ENCODE data around the gene LRRK1.

Gene LRRK1

GRCh38 chr15:100903168-100903554 lies 16.0 kb upstream of the LRRK1 start:
- no peak overlapping the region for H3K4me3 ChIP-seq (ENCODE audit: low read length)
- no peak for DNase-seq (ENCODE audit: low read depth, low spot score)

- H3K4me3 ChIP-seq (ENCODE audit: low read length) = no peak overlapping the region
- DNase-seq (ENCODE audit: low read depth, low spot score) = no peak
These were observed 13.3 kb upstream of the LRRK1 start for GRCh38 chr15:100905850-100906249.

GRCh38 chr15:100908466-100908865 lies 10.7 kb upstream of the LRRK1 start:
- no peak overlapping the region for H3K4me3 ChIP-seq (ENCODE audit: low read length)
- DNase-seq (ENCODE audit: low read depth, low spot score) = no peak

DNA sequence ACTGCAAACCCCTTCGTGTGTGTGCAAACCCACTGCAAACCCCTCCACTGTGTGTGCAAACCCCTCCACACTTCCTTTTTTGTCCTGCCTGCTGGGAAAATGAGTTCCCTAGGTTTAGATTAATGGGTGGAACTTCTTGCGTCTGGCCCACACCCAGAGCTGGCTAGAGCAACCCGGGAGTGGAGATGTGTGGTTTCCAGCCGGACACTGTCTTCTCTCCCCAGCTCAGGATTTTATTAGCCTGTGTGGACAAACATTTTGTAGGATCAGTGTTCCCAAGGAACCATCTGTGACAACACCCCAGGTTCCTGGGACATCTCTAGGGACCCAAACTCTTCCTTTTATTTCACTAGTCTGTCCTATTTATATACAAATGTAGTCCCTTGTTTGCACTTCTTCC lies 9.6 kb upstream of the LRRK1 start:
- no peak overlapping the region for H3K4me3 ChIP-seq (ENCODE audit: low read length)
- no peak for DNase-seq (ENCODE audit: low read depth, low spot score)

DNA sequence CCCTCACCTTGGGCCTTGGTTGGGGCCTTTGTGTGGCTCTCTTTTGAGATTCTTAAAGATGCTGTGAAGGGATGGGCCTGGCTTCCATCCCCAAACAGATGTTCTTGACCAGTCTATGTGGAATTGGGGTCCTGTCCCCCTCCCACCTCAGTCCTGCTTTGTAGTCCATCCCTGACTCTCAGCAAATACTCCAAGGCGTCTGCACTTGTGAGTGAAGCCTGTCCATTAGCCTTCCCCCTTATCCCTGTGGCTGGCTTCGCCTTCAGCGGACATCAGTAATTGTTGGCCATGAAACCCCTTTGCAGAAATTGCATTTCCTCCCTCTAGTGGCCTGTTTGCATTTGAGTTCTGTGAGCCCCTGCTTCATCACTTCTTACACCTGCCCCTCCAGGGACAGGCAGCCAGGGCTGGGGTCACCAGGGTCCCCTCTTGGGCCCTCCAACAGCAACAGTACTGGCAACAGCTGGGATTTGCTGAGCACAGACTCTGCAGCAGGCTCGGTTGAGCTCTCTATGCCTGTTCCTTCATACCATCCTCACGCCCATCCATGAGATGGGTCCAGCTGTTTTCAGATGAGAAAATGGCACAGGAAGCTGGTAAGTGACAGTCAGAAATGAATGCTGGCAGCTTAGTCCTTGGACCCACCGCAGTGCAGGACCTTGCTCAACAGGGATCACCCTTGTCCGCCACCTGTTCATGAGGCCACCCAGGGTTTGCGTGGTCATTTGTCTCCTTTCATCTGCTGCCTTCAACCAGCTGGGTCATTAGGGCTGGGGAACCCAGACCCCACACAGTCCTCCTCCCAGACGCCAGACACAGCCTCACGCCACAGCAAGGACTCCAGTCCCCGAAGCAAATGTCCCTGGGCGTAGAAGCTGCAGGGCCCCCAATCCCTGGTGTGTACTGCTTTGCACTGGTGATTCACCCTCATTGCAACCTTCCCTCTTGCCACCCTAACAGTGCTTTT lies 8.9 kb upstream of the LRRK1 start:
- no peak for DNase-seq (ENCODE audit: low read depth, low spot score)
- H3K4me3 ChIP-seq (ENCODE audit: low read length) = no peak overlapping the region

- no peak for DNase-seq (ENCODE audit: low read depth, low spot score)
- H3K4me3 ChIP-seq (ENCODE audit: low read length) = no peak overlapping the region
These were observed 8.1 kb upstream of the LRRK1 start for GRCh38 chr15:100911086-100911485.

- no peak overlapping the region for H3K4me3 ChIP-seq (ENCODE audit: low read length)
These were observed 5.2 kb upstream of the LRRK1 start for GRCh38 chr15:100913961-100914360.

DNA sequence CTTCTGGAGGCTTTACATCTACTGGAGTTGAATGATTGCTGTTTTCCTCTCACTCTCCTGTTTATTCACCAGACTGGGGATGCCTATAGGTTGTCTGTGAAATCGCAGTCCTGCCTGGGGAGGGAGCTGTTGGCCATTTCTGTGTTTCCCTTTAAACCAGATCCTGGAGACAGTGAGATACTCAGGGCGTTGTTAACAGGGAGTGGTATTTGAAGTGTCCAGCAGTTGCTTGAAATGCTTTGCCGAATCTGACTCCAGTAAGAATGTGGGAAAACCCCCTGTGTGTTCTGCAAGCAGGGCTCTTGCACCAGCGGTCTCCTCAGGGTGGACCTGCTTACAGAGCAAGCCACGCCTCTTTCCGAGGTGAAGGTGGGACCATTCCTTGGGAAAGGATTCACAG lies 4.3 kb upstream of the LRRK1 start:
- H3K4me3 ChIP-seq (ENCODE audit: low read length) = no peak overlapping the region
- no peak for DNase-seq (ENCODE audit: low read depth, low spot score)

More at GRCh38 chr15:100913961-100914360, 5.2 kb upstream of the LRRK1 start:
- no peak for DNase-seq (ENCODE audit: low read depth, low spot score)

- H3K4me3 ChIP-seq (ENCODE audit: low read length) = no peak overlapping the region
- peak; percentile 15 for DNase-seq (ENCODE audit: low read depth, low spot score)
These were observed 995 bp upstream of the LRRK1 start for GRCh38 chr15:100918034-100918689.

DNA sequence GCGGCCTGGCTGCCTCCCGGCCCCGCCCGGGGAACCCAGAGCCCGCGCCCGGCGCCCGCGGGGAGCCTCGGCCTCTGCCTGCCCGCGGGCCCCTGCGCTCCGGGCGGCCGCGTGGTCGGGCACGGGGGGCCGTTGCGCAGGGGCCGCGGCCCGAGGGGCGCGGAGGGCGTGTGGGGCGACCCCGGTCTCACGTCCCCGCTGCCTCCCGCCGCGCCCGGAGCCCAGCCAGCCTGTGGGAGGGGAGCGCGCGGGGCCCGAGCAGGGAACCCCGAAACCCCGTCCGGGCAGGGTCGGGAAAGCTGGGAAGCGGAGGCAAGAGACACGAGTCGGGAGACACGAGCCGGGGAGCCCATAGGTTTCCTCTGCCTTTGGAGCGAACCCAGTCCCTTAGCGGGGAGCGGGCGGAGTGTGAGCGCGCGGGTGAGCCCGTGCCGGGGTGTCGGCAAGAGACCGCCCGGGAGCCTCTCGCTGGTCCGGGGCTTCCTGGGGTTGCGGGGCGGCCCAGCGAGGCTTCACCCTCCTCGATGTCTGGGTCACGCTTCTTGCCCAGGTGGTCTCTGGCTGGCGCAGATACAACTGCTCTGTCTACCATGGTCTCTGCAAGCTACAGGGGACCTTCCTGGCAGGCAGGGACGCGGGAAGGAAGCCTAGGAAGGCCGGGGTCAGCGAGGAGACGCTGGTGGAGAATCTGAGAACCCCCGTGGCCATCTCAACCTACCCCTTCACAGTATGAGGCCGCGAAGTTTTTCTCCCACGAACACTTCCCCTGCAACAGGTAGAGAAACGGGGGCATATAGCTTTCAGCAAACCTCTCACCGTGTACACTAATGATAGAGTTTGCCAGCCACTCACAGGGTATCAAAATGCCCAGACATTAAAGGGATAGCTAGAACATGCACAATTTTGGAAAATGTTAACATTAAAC lies 586 bp downstream of the LRRK1 start:
- no peak for DNase-seq (ENCODE audit: low read depth, low spot score)
- no peak overlapping the region for H3K4me3 ChIP-seq (ENCODE audit: low read length)

DNA sequence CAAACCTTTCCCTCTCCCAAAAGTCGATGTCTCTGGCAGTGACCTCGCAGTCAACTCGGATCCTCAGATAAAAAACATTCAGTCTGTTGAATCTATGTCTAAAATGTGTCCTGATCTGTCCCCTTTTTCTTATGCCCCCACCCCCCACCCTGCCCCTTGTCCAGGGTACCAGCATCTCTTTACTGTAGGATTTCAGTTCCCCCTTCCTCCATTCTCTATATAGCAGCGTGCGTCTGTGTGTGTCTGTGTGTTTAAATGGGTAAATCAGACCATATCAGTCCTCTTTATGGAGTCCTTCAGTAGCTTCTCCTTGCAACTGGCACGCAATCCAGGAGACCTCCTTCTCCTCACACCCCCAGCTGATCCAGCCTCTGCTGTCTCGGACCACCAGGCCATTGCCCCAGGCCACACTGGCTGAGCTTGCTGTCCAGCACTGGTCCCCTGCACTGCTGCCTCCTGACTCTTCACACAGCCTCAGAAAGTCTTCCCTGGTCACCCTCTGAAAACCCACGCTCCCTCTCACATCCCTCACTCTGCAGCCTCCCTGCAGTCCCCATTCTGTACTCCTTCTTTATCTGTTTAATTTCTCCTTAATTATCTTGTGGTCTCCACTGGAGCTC lies 1.5 kb downstream of the LRRK1 start:
- H3K4me3 ChIP-seq (ENCODE audit: low read length) = no peak overlapping the region
- no peak for DNase-seq (ENCODE audit: low read depth, low spot score)

- no peak for DNase-seq (ENCODE audit: low read depth, low spot score)
- H3K4me3 ChIP-seq (ENCODE audit: low read length) = no peak overlapping the region
These were observed 3.3 kb downstream of the LRRK1 start for GRCh38 chr15:100922192-100923040.

DNA sequence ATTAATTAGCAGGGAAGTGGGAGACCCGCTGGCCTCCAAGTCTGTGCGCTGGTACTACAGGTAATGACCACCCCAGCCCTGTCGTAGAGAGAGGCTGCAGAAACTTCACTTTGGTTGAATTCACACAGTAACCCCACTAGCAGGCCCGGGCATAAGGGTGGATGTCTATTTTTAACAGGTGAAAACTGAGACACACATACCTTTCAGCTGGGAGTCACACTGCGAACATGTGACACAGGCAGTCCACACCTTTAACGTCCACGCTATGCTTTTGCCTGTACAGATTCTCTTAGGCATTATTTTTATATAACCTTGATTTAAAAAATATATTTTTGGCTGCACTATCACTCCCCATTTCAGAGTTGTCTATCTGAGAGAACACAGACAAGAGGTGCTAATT lies 3.9 kb downstream of the LRRK1 start:
- no peak overlapping the region for H3K4me3 ChIP-seq (ENCODE audit: low read length)
- DNase-seq (ENCODE audit: low read depth, low spot score) = no peak

GRCh38 chr15:100923902-100924301 lies 4.7 kb downstream of the LRRK1 start:
- H3K4me3 ChIP-seq (ENCODE audit: low read length) = no peak overlapping the region
- no peak for DNase-seq (ENCODE audit: low read depth, low spot score)

DNA sequence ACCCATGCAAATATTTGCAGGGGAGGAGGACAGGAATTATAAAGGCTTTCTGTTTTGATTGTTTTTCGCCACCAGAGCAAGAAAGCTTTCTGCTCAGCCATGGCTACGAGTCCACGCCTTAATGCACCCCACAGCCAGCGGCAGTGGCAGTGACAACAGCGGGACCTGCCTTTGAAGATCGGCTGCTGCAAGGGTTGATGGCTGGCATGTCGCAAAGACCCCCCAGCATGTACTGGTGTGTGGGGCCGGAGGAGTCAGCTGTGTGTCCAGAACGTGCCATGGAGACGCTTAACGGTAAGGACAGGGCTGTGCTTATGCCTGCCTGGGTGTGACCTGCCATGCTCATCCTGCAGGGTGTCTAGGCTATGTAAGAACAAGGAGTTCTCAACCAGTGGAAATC lies 5.3 kb downstream of the LRRK1 start:
- no peak overlapping the region for H3K4me3 ChIP-seq (ENCODE audit: low read length)
- no peak for DNase-seq (ENCODE audit: low read depth, low spot score)

DNA sequence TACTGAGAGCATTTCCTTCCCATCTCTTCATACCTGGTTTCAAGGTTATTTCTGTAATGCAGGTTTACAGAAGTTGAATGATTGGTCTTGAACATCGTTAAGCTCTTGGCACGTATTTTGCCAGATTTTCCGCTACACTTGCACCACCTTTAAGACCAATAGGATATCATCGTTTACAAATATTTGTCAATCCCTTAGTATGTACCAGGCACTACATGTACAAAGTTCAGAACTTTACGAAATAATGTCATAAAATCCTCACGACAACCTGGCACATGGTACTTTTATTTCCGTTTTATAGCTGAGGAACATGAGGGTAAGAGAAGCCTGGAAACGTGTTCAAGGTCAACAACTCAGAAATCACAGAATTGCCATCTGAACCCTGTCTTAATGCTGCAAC lies 6.3 kb downstream of the LRRK1 start:
- no peak for DNase-seq (ENCODE audit: low read depth, low spot score)
- H3K4me3 ChIP-seq (ENCODE audit: low read length) = no peak overlapping the region

DNA sequence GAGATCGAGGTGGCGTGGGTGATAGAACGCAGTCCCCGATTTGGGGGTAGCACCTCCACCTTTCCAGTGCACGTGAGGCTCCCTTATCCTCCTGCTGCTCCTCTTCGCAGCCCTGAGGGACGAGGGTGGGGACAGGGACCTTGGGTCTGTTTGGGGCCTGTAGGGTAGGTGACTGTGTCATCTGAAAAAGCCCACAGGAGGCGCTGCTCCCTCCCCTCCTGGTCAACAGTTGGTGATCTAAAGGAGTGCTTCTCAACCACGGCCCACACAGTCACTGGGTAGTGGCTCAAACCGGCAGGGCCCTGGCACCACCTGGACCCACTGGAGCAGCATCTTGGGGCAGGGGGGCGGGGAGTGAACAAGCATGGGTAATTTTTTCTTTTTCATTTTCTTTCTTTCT lies 7.1 kb downstream of the LRRK1 start:
- H3K4me3 ChIP-seq (ENCODE audit: low read length) = no peak overlapping the region
- DNase-seq (ENCODE audit: low read depth, low spot score) = no peak

Measured in Jurkat, Clone E6-1 (cell line).